CD4-positive, alpha-beta memory T cell (primary cell): Measurements from ENCODE around the gene LRFN2. TPM values are rescaled to one million over a fixed set of nuclear protein-coding genes. Genes with fewer than 3 reads are reported as not detected.
A peak's percentile ranks its signal among the peaks of the same experiment; 100 is the strongest.

ENCODE experiments used
- CTCF ChIA-PET: fragments of 350-600 bp; sonication (Branson Sonifier 250); formaldehyde crosslinking; loops from one replicate; lab custom pipeline; 2021; ENCODE audit warnings: inconsistent platforms; ENCODE audit not compliant: partially characterized antibody; lab: Charles Lee
- POLR2A ChIA-PET: fragments of 350-600 bp; sonication (Branson Sonifier 250); formaldehyde crosslinking; loops from one replicate; lab custom pipeline; 2021; ENCODE audit not compliant: partially characterized antibody; lab: Charles Lee
- DNase-seq, 5 donors: peaks; one replicate each; pipeline versions ENCODE4 v3.0.0 to v3.0.0-alpha.2; 2020 to 2022; ENCODE audit warnings: mixed read lengths in 1 of 5
- H3K27ac ChIP-seq: one replicate; pipeline ENCODE4 v1.7.0; 2013; ENCODE audit warnings: low read depth, low read length
- H3K27me3 ChIP-seq: 2 replicates; pipeline ENCODE4 v1.7.0; 2013; ENCODE audit warnings: mild to moderate bottlenecking, low read length, moderate library complexity; ENCODE audit not compliant: insufficient read depth
- H3K36me3 ChIP-seq: 2 replicates; pipeline ENCODE4 v1.7.0; 2013; ENCODE audit warnings: mild to moderate bottlenecking, low read length, moderate library complexity; ENCODE audit not compliant: insufficient read depth
- H3K4me1 ChIP-seq: 2 replicates; pipeline ENCODE4 v1.7.0; 2013; ENCODE audit warnings: mild to moderate bottlenecking, low read length, moderate library complexity; ENCODE audit not compliant: insufficient read depth
- H3K4me3 ChIP-seq, 2 donors: one replicate each; pipeline ENCODE4 v1.7.0; 2013; ENCODE audit warnings: low read length in 2 of 2, mild to moderate bottlenecking in 1 of 2
- H3K9me3 ChIP-seq, 2 donors: one replicate each; pipeline ENCODE4 v1.7.0; 2013; ENCODE audit warnings: low read length in 2 of 2, control low read depth in 1 of 2; ENCODE audit not compliant: control insufficient read depth in 1 of 2
- H3K27ac Mint-ChIP-seq, 7 donors: one replicate each; pipeline ENCODE4 v1.8.0; 2020 to 2021; ENCODE audit warnings: mixed read lengths in 7 of 7, mild to moderate bottlenecking in 6 of 7, inconsistent platforms in 3 of 7, moderate library complexity in 3 of 7
- H3K27me3 Mint-ChIP-seq, 2 donors: one replicate each; pipeline ENCODE4 v1.8.0; 2020 to 2021; ENCODE audit warnings: mixed read lengths in 2 of 2
- H3K36me3 Mint-ChIP-seq, 2 donors: one replicate each; pipeline ENCODE4 v1.8.0; 2020 to 2021; ENCODE audit warnings: mixed read lengths in 2 of 2, inconsistent platforms in 1 of 2, mild to moderate bottlenecking in 1 of 2
- H3K4me1 Mint-ChIP-seq, 4 donors: one replicate each; pipeline ENCODE4 v1.8.0; 2020 to 2021; ENCODE audit warnings: mixed read lengths in 4 of 4, mild to moderate bottlenecking in 1 of 4
- H3K4me3 Mint-ChIP-seq, 8 donors: one replicate each; pipeline ENCODE4 v1.8.0; 2020 to 2021; ENCODE audit warnings: mixed read lengths in 8 of 8, mild to moderate bottlenecking in 7 of 8, moderate library complexity in 6 of 8, inconsistent platforms in 3 of 8
- H3K9me3 Mint-ChIP-seq, 8 donors: one replicate each; pipeline ENCODE4 v1.8.0; 2020 to 2021; ENCODE audit warnings: mixed read lengths in 8 of 8, mild to moderate bottlenecking in 5 of 8, inconsistent platforms in 3 of 8, moderate library complexity in 1 of 8
- intact Hi-C: fragments of 100-400 bp; cut with micrococcal nuclease; formaldehyde crosslinking; loops from one replicate; pipeline ENCODE4 v1.15.1; 2023
- polyA plus RNA-seq, 2 donors: library from polyadenylated mRNA; unstranded; fragments of 300-500 nt; fragmentation: Illumina TruSeq; gene quantifications; one replicate each; pipeline ENCODE4 v1.2.3, GENCODE V29; 2021
- total RNA-seq, 2 experiments: library from RNA; stranded (reverse); gene quantifications; one replicate each; pipeline ENCODE4 v1.2.3, GENCODE V29; 2021

LRFN2 gene
- total and polyA plus RNA-seq, 4 experiments from 2014 or later, result 0.17 TPM; not detected in 3

DNA sequence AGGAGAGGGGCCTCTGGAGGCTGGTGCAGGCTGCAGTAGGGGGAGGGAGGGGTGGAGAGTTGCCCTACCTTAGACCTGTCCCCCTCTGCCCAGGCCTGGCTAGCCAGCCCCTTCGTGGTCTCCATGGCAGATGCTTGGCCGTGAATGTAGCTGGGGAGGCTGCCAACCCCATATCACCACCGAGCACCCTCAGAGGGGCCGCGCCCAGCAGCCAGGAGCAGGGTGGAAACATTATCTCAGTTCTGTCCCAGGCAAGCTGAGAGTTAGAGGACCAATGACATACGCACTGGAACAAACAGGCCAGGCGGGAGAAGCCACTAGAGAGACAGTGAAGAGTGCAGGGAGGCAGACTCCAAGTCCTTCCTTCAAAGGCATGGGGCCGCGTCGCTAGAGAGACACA is 66.5 kb downstream of the LRFN2 start:
- no peak overlapping the region for H3K27ac ChIP-seq
- H3K36me3 ChIP-seq, result no peaks in the 10 kb centered on the region
- CTCF ChIA-PET, result no interaction called here
- Mint-ChIP-seq H3K27me3 (peaks cover 6 to 9% of the 10 kb centered on the region in 2 donors), H3K4me1 (no peaks in the 10 kb centered on the region), H3K9me3 (peaks cover 0 to 2% (median 0%) of the 10 kb centered on the region in 8 donors), H3K27ac (no peak overlapping the region), H3K4me3 (no peak overlapping the region), H3K36me3 (no peaks in the 10 kb centered on the region)
- intact Hi-C loops, result no loop called here
- POLR2A ChIA-PET, result no interaction called here
- H3K27me3 ChIP-seq, result no peaks in the 10 kb centered on the region
- DNase-seq, result no peak
- no peaks in the 10 kb centered on the region for H3K9me3 ChIP-seq
- no peak overlapping the region for H3K4me3 ChIP-seq
- no peaks in the 10 kb centered on the region for H3K4me1 ChIP-seq

GRCh38 chr6:40520084-40520483 is 67.1 kb downstream of the LRFN2 start:
- Histone ChIP-seq H3K36me3 (no peaks in the 10 kb centered on the region), H3K27me3 (no peaks in the 10 kb centered on the region), H3K4me3 (no peak overlapping the region), H3K27ac (no peak overlapping the region), H3K4me1 (no peaks in the 10 kb centered on the region), H3K9me3 (no peaks in the 10 kb centered on the region)
- Mint-ChIP-seq H3K4me3 (no peak overlapping the region), H3K4me1 (no peaks in the 10 kb centered on the region), H3K27me3 (peaks cover 6 to 9% of the 10 kb centered on the region in 2 donors), H3K36me3 (no peaks in the 10 kb centered on the region), H3K27ac (no peak overlapping the region), H3K9me3 (peaks cover 0 to 2% (median 0%) of the 10 kb centered on the region in 8 donors)
- intact Hi-C loops, result no loop called here
- no peak for DNase-seq
- ChIA-PET POLR2A (no interaction called here), CTCF (no interaction called here)

DNA sequence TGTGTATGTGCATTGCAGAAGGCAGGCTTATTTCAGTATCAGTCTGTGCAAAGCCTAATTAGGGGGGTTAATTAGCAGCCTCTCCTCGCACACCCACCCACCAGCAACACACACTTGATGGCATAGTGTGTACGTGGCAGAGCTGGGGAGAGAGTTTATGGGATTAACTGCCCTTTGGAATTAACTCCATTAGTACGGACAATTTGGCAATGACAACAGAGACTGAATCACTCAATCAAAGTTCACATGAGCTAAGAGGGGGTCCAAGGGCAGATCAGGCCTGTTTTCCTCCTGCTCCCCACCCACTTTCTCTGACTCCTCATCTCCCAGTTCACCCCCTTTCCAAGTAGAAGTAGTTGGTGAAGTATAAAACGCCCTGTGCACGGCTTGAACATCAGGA is 69.5 kb downstream of the LRFN2 start:
- CTCF ChIA-PET, result no interaction called here
- Mint-ChIP-seq H3K4me1 (no peaks in the 10 kb centered on the region), H3K9me3 (peaks cover 0 to 2% (median 0%) of the 10 kb centered on the region in 8 donors), H3K27ac (no peak overlapping the region), H3K36me3 (no peaks in the 10 kb centered on the region), H3K4me3 (no peak overlapping the region), H3K27me3 (peaks cover 6 to 9% of the 10 kb centered on the region in 2 donors)
- H3K9me3 ChIP-seq, result no peaks in the 10 kb centered on the region
- POLR2A ChIA-PET, result no interaction called here
- H3K36me3 ChIP-seq, result no peaks in the 10 kb centered on the region
- intact Hi-C loops, result no loop called here
- no peaks in the 10 kb centered on the region for H3K27me3 ChIP-seq
- no peaks in the 10 kb centered on the region for H3K4me1 ChIP-seq
- no peak overlapping the region for H3K4me3 ChIP-seq
- DNase-seq, result no peak
- H3K27ac ChIP-seq, result no peak overlapping the region

DNA sequence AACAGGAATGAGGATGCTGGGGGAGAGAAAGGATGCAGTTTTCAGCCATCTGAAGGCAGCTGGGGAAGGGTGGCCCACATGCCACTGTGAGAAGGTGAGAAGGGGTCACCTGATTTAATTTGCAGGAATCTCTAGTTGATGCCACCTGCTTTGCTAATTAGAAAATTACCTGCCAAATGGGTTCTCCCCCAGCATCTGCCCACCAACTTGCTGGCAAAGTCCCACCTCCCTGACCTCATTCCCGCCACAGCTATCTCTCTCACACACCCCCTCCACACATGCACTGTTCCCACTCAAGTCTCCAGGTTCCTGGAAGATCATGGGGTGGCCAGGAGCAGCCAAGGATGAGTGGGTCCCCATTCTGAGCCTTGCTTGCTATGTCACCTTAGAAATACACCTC is 70.7 kb downstream of the LRFN2 start:
- H3K4me3 Mint-ChIP-seq, result no peak overlapping the region
- Histone ChIP-seq H3K27ac (no peak overlapping the region), H3K27me3 (no peaks in the 10 kb centered on the region), H3K4me1 (no peaks in the 10 kb centered on the region), H3K9me3 (no peaks in the 10 kb centered on the region), H3K36me3 (no peaks in the 10 kb centered on the region), H3K4me3 (no peak overlapping the region)
- no peaks in the 10 kb centered on the region for H3K9me3 Mint-ChIP-seq
- POLR2A ChIA-PET, result no interaction called here
- H3K4me1 Mint-ChIP-seq, result no peaks in the 10 kb centered on the region
- peaks cover 6 to 9% of the 10 kb centered on the region in 2 donors for H3K27me3 Mint-ChIP-seq
- H3K27ac Mint-ChIP-seq, result no peak overlapping the region
- no peak for DNase-seq
- H3K36me3 Mint-ChIP-seq, result no peaks in the 10 kb centered on the region
- CTCF ChIA-PET, result no interaction called here
- intact Hi-C loops, result no loop called here

- Mint-ChIP-seq H3K27me3 (peaks cover 3 to 4% of the 10 kb centered on the region in 2 donors), H3K9me3 (no peaks in the 10 kb centered on the region), H3K4me1 (no peaks in the 10 kb centered on the region), H3K4me3 (no peak overlapping the region), H3K27ac (no peak overlapping the region), H3K36me3 (no peaks in the 10 kb centered on the region)
- DNase-seq, result no peak
- ChIA-PET CTCF (no interaction called here), POLR2A (no interaction called here)
- H3K4me3 ChIP-seq, result no peak overlapping the region
- H3K27ac ChIP-seq, result no peak overlapping the region
- no peaks in the 10 kb centered on the region for H3K27me3 ChIP-seq
- H3K9me3 ChIP-seq, result no peaks in the 10 kb centered on the region
- H3K4me1 ChIP-seq, result no peaks in the 10 kb centered on the region
- H3K36me3 ChIP-seq, result no peaks in the 10 kb centered on the region
- intact Hi-C loops, result no loop called here
Measured at GRCh38 chr6:40512340-40512739, 74.8 kb downstream of the LRFN2 start.

DNA sequence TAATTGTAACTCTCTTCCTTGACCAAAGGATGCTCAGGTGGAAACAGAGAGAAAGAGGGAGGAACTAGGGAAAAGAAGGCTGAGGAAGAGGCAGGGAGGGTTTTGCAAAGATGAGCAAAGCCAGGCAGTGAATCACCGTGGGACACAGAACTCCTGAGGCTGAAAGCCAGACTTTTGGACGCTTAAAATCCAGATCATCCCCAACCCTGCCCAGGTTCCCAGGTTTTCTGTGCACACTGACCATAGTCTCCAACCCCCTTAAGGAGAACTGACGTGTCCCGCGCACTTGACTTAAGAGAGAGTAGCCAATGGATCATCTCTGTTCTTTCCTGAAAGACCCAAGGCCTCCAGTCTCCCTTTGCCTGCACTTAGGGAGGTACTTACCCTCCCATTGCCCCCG is 75.3 kb downstream of the LRFN2 start:
- Histone ChIP-seq H3K4me3 (no peak overlapping the region), H3K36me3 (no peaks in the 10 kb centered on the region), H3K27me3 (no peaks in the 10 kb centered on the region), H3K4me1 (no peaks in the 10 kb centered on the region), H3K9me3 (no peaks in the 10 kb centered on the region), H3K27ac (no peak overlapping the region)
- intact Hi-C loops, result no loop called here
- DNase-seq, result no peak
- Mint-ChIP-seq H3K36me3 (no peaks in the 10 kb centered on the region), H3K4me3 (no peak overlapping the region), H3K4me1 (no peaks in the 10 kb centered on the region), H3K27me3 (peaks cover 2 to 3% of the 10 kb centered on the region in 2 donors), H3K27ac (peak overlapping the region in 1 of 7 donors; percentile 32), H3K9me3 (no peaks in the 10 kb centered on the region)
- POLR2A ChIA-PET, result no interaction called here
- CTCF ChIA-PET, result no interaction called here

GRCh38 chr6:40510442-40510841 is 76.7 kb downstream of the LRFN2 start:
- Mint-ChIP-seq H3K9me3 (no peaks in the 10 kb centered on the region), H3K27ac (no peak overlapping the region), H3K4me3 (no peak overlapping the region), H3K27me3 (peaks cover 0 to 2% of the 10 kb centered on the region in 2 donors), H3K4me1 (no peaks in the 10 kb centered on the region), H3K36me3 (no peaks in the 10 kb centered on the region)
- CTCF ChIA-PET, result no interaction called here
- no peaks in the 10 kb centered on the region for H3K27me3 ChIP-seq
- POLR2A ChIA-PET, result no interaction called here
- no peaks in the 10 kb centered on the region for H3K4me1 ChIP-seq
- intact Hi-C loops, result no loop called here
- no peaks in the 10 kb centered on the region for H3K9me3 ChIP-seq
- H3K36me3 ChIP-seq, result no peaks in the 10 kb centered on the region
- DNase-seq, result no peak
- H3K27ac ChIP-seq, result no peak overlapping the region
- no peak overlapping the region for H3K4me3 ChIP-seq

DNA sequence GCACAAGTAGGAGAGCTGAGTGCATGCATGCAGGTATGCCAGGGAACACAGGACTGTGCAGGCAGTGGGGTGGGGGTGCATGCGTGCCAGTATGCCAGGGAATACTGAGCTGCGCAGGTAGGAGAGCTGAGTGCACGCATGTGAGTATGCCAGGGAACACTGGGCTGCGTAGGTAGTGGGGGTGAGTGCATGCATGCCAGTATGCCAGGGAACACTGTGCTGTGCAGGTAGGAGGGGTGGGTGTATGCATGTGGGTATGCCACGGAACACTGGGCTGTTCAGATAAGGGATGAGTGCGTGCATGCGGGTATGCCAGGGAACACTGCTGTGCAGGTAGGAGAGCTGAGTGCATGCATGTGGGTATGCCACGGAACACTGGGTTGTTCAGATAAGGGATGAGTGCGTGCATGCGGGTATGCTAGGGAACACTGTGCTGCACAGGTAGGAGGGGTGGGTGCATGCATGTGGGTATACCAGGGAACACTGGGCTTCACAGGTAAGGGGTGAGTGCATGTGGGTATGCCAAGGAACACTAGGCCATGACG is 77.4 kb downstream of the LRFN2 start:
- no peak overlapping the region for H3K27ac ChIP-seq
- no peaks in the 10 kb centered on the region for H3K36me3 ChIP-seq
- Mint-ChIP-seq H3K9me3 (no peaks in the 10 kb centered on the region), H3K4me3 (no peak overlapping the region), H3K4me1 (no peaks in the 10 kb centered on the region), H3K27ac (no peak overlapping the region), H3K36me3 (no peaks in the 10 kb centered on the region), H3K27me3 (peaks cover 0 to 2% of the 10 kb centered on the region in 2 donors)
- POLR2A ChIA-PET, result no interaction called here
- no peaks in the 10 kb centered on the region for H3K4me1 ChIP-seq
- no peaks in the 10 kb centered on the region for H3K27me3 ChIP-seq
- DNase-seq, result no peak
- H3K4me3 ChIP-seq, result no peak overlapping the region
- intact Hi-C loops, result no loop called here
- CTCF ChIA-PET, result no interaction called here
- H3K9me3 ChIP-seq, result no peaks in the 10 kb centered on the region
